Hindlimb muscle (tissue), 1 donor: Measurements from ENCODE around the gene MAOA. TPM values are rescaled to one million over a fixed set of nuclear protein-coding genes. Genes with fewer than 3 reads are reported as not detected.

Source experiments
- polyA plus RNA-seq: library from polyadenylated mRNA; unstranded; fragments of 120-200 nt; gene quantifications from one replicate; pipeline ENCODE4 v1.2.1, GENCODE V29; 2013; ENCODE audit not compliant: insufficient read length

The MAOA gene
- polyA plus RNA-seq, 1 donor: 0.58 TPM

Other genes starting within 250 kb of the MAOA start
- gene MAOB, start 226.2 kb downstream of the MAOA start, polyA plus RNA-seq: 0.35 TPM